A673 (cell line): ENCODE results near the gene DLEC1. TPM values are rescaled to one million over a fixed set of nuclear protein-coding genes. Genes with fewer than 3 reads are reported as not detected.

Source experiments
- BruUV-seq: library from RNA; stranded (reverse); fragments of 400-500 nt; replicated peaks from 2 replicates; lab custom pipeline; 2021; lab: Mats Ljungman, UMichigan
- CTCF ChIA-PET: fragments of 300-600 bp; sonication (Branson Sonifier 250); formaldehyde crosslinking; loops from one replicate; lab custom pipeline; 2022; ENCODE audit warnings: antibody characterized with exemption; lab: Charles Lee
- POLR2A ChIA-PET: fragments of 300-600 bp; sonication (Branson Sonifier 250); formaldehyde crosslinking; loops from one replicate; lab custom pipeline; 2022; ENCODE audit warnings: antibody characterized with exemption; ENCODE audit not compliant: low non-redundant PET; lab: Charles Lee
- DNase-seq: peaks from one replicate; pipeline ENCODE4 v3.0.0-alpha.2; 2015; ENCODE audit warnings: low spot score
- H3K27ac ChIP-seq: fragments of 200-600 bp; sonication (generic); 2 replicates; pipeline ENCODE4 v1.5.1; 2016; ENCODE audit warnings: mixed run types, low read depth, mild to moderate bottlenecking, mixed read lengths, antibody characterized with exemption, low read length; ENCODE audit not compliant: poor library complexity, severe bottlenecking
- H3K27me3 ChIP-seq: fragments of 200-600 bp; sonication (generic); replicated peaks from 2 replicates; pipeline ENCODE4 v1.6.1; 2017; ENCODE audit warnings: mixed run types, low read depth, mild to moderate bottlenecking, mixed read lengths, antibody characterized with exemption, low read length; ENCODE audit not compliant: insufficient read depth, poor library complexity
- H3K36me3 ChIP-seq: fragments of 200-600 bp; sonication (generic); 2 replicates; pipeline ENCODE4 v1.6.1; 2016; ENCODE audit warnings: mixed run types, mild to moderate bottlenecking, mixed read lengths, antibody characterized with exemption, low read length; ENCODE audit not compliant: insufficient read depth, poor library complexity, severe bottlenecking
- H3K4me1 ChIP-seq: fragments of 200-600 bp; sonication (generic); 2 replicates; pipeline ENCODE4 v1.6.1; 2017; ENCODE audit warnings: mixed run types, mild to moderate bottlenecking, mixed read lengths, antibody characterized with exemption, low read length; ENCODE audit not compliant: insufficient read depth, poor library complexity, severe bottlenecking
- H3K4me3 ChIP-seq: fragments of 200-600 bp; sonication (generic); 2 replicates; pipeline ENCODE4 v1.5.1; 2016; ENCODE audit warnings: low read depth, mixed run types, mild to moderate bottlenecking, mixed read lengths, low read length; ENCODE audit not compliant: poor library complexity, severe bottlenecking
- H3K9me3 ChIP-seq: fragments of 200-600 bp; sonication (generic); 2 replicates; pipeline ENCODE4 v1.6.1; 2016; ENCODE audit warnings: mixed run types, low read depth, mild to moderate bottlenecking, mixed read lengths, antibody characterized with exemption, low read length; ENCODE audit not compliant: poor library complexity, severe bottlenecking
- CTCF ChIP-seq: fragments of 300-800, 200-600 bp; sonication (generic); conservative IDR thresholded peaks from 2 replicates; pipeline ENCODE4 v1.5.1; 2017; ENCODE audit warnings: low read depth, mild to moderate bottlenecking, antibody characterized with exemption, low read length, moderate library complexity, mixed read lengths
- EZH2 ChIP-seq: fragments of 200-600 bp; sonication (generic); IDR thresholded peaks from 2 replicates; pipeline ENCODE4 v1.6.1; 2017; ENCODE audit warnings: borderline replicate concordance, low read depth, mild to moderate bottlenecking, mixed read lengths, antibody characterized with exemption, low read length; ENCODE audit not compliant: poor library complexity, severe bottlenecking
- intact Hi-C: fragments of 100-400 bp; cut with micrococcal nuclease; formaldehyde crosslinking; loops from one replicate; pipeline ENCODE4 v1.10.0; 2022; ENCODE audit not compliant: unreplicated experiment
- total RNA-seq: library from RNA; stranded (reverse); gene quantifications from 2 replicates; pipeline ENCODE4 v1.2.3, GENCODE V29; 2021

The DLEC1 gene
- total RNA-seq, 1 experiment from 2014 or later, result not detected

GRCh38 chr3:38011111-38011510, 27.9 kb upstream of the DLEC1 start:
- POLR2A ChIA-PET, result no interaction called here
- Histone ChIP-seq H3K4me1 (no peaks in the 10 kb centered on the region), H3K36me3 (no peaks in the 10 kb centered on the region), H3K27me3 (no peaks in the 10 kb centered on the region), H3K27ac (no peak overlapping the region), H3K9me3 (no peaks in the 10 kb centered on the region), H3K4me3 (no peak overlapping the region)
- CTCF ChIA-PET, result no interaction called here
- BruUV-seq, result no TSS peak
- intact Hi-C loops, result no loop called here
- no peak for DNase-seq
- TF ChIP-seq CTCF, result no peak
- no peak for TF ChIP-seq EZH2

GRCh38 chr3:38015485-38015884, 23.5 kb upstream of the DLEC1 start:
- Histone ChIP-seq H3K4me1 (no peaks in the 10 kb centered on the region), H3K4me3 (no peak overlapping the region), H3K9me3 (no peaks in the 10 kb centered on the region), H3K27ac (no peak overlapping the region), H3K27me3 (no peaks in the 10 kb centered on the region), H3K36me3 (no peaks in the 10 kb centered on the region)
- POLR2A ChIA-PET, result no interaction called here
- DNase-seq, result no peak
- intact Hi-C loops, result no loop called here
- no peak for TF ChIP-seq EZH2
- no peak for TF ChIP-seq CTCF
- CTCF ChIA-PET, result no interaction called here
- BruUV-seq, result no TSS peak

- POLR2A ChIA-PET, result no interaction called here
- Histone ChIP-seq H3K4me3 (no peak overlapping the region), H3K4me1 (no peaks in the 10 kb centered on the region), H3K27me3 (no peaks in the 10 kb centered on the region), H3K36me3 (no peaks in the 10 kb centered on the region), H3K9me3 (no peaks in the 10 kb centered on the region), H3K27ac (no peak overlapping the region)
- CTCF ChIA-PET, result no interaction called here
- intact Hi-C loops, result no loop called here
- BruUV-seq, result no TSS peak
- TF ChIP-seq CTCF (no peak), EZH2 (no peak)
- no peak for DNase-seq
Measured at GRCh38 chr3:38015984-38016383, 23.0 kb upstream of the DLEC1 start.
